Keratinocyte (primary cell): ENCODE data around the gene DDX31. TPM values are rescaled to one million over a fixed set of nuclear protein-coding genes. Genes with fewer than 3 reads are reported as not detected.

ENCODE experiments used
- DNase-seq: peaks from one replicate; pipeline ENCODE4 v3.0.0-alpha.2; 2011; ENCODE audit warnings: low read depth, missing footprints, low spot score
- FAIRE-seq: peaks from 2 replicates; lab custom pipeline; 2011; peaks lifted over from hg19 to GRCh38; lab: Jason Lieb, UNC
- H2AFZ ChIP-seq: 2 replicates; pipeline ENCODE4 v1.6.0; 2012; ENCODE audit warnings: low read length, control low read depth, inconsistent platforms; ENCODE audit not compliant: control insufficient read depth
- H3K27ac ChIP-seq: 2 replicates; pipeline ENCODE4 v1.5.1; 2011; ENCODE audit warnings: low read length; ENCODE audit not compliant: control insufficient read depth, insufficient read depth
- H3K27me3 ChIP-seq: 3 replicates; pipeline ENCODE4 v1.6.0; 2011; ENCODE audit warnings: low read length; ENCODE audit not compliant: control insufficient read depth, insufficient read depth; ENCODE audit errors: extremely low read depth
- H3K36me3 ChIP-seq, 2 experiments: 2 replicates in 1 of 2; 3 replicates in 1 of 2; pipeline ENCODE4 v1.5.1; 2011; ENCODE audit warnings: low read length in 2 of 2, mild to moderate bottlenecking in 1 of 2; ENCODE audit not compliant: control insufficient read depth in 2 of 2, insufficient read depth in 2 of 2; ENCODE audit errors: extremely low read depth in 1 of 2
- H3K4me1 ChIP-seq: 3 replicates; pipeline ENCODE4 v1.5.1; 2011; ENCODE audit warnings: low read length; ENCODE audit not compliant: control insufficient read depth, insufficient read depth; ENCODE audit errors: extremely low read depth
- H3K4me2 ChIP-seq: 3 replicates; pipeline ENCODE4 v1.6.0; 2011; ENCODE audit warnings: low read depth, low read length; ENCODE audit not compliant: control insufficient read depth, insufficient read depth; ENCODE audit errors: extremely low read depth
- H3K4me3 ChIP-seq, 3 experiments: fragments of 200-600 bp in 1 of 3; sonication (generic) in 1 of 3; 2 replicates in 2 of 3; 3 replicates in 1 of 3; pipeline ENCODE4 v1.5.1; 2011 to 2016; ENCODE audit warnings: low read length in 3 of 3, mild to moderate bottlenecking in 3 of 3, control low read depth in 2 of 3, inconsistent platforms in 1 of 3, low read depth in 1 of 3, mixed read lengths in 1 of 3, mixed run types in 1 of 3, moderate library complexity in 1 of 3; ENCODE audit not compliant: control insufficient read depth in 2 of 3, insufficient read depth in 2 of 3; ENCODE audit errors: extremely low read depth in 1 of 3
- H3K79me2 ChIP-seq: 2 replicates; pipeline ENCODE4 v1.6.0; 2012; ENCODE audit warnings: low read length; ENCODE audit not compliant: control insufficient read depth, insufficient read depth
- H3K9ac ChIP-seq: 3 replicates; pipeline ENCODE4 v1.6.0; 2011; ENCODE audit warnings: low read length; ENCODE audit not compliant: control insufficient read depth, insufficient read depth; ENCODE audit errors: extremely low read depth
- H3K9me1 ChIP-seq: 3 replicates; pipeline ENCODE4 v1.6.0; 2011; ENCODE audit warnings: low read length; ENCODE audit not compliant: control insufficient read depth, insufficient read depth; ENCODE audit errors: extremely low read depth
- H3K9me3 ChIP-seq: 2 replicates; pipeline ENCODE4 v1.5.1; 2012; ENCODE audit warnings: low read depth, low read length; ENCODE audit not compliant: control insufficient read depth
- H4K20me1 ChIP-seq: 3 replicates; pipeline ENCODE4 v1.6.0; 2011; ENCODE audit warnings: low read length; ENCODE audit not compliant: control insufficient read depth, insufficient read depth; ENCODE audit errors: extremely low read depth
- EZH2 ChIP-seq: IDR thresholded peaks from one replicate; pipeline ENCODE4 v1.6.1; 2012; ENCODE audit warnings: inconsistent platforms, mild to moderate bottlenecking, low read length, moderate library complexity
- dilution Hi-C: fragments of 300-500 bp; cut with MboI; formaldehyde crosslinking; loops from one replicate; pipeline ENCODE4 v1.7.0; 2020; ENCODE audit warnings: low sequenced_read_pairs; ENCODE audit not compliant: extremely low pct_ligation_motif_present
- polyA plus RNA-seq, 5 experiments: library from polyadenylated mRNA; depleted of rRNA in 3 of 5; stranded (reverse) in 3 of 5; stranded (forward) in 1 of 5; unstranded in 1 of 5; fragments of >200 nt; gene quantifications; 1 replicate in 1 of 5; 2 replicates in 3 of 5; 3 replicates in 1 of 5; pipeline versions ENCODE4 v1.2.1 to v1.2.3, GENCODE V29; 2011 to 2012; ENCODE audit warnings: missing spikeins in 2 of 5, low read depth in 1 of 5, low replicate concordance in 1 of 5
- TF ChIP-seq, protein P1 (sequence below), 3 experiments: IDR thresholded peaks in 1 of 3; conservative IDR thresholded peaks in 1 of 3; optimal IDR thresholded peaks in 1 of 3; 2 replicates in 2 of 3; 3 replicates in 1 of 3; pipeline versions ENCODE3 to v1.5.1; 2011; ENCODE audit warnings: low read length in 3 of 3, mild to moderate bottlenecking in 3 of 3, moderate library complexity in 2 of 3, control low read depth in 1 of 3, inconsistent platforms in 1 of 3; ENCODE audit not compliant: insufficient read depth in 2 of 3; ENCODE audit errors: extremely low read depth in 1 of 3

DDX31 gene
- polyA plus RNA-seq, 1 donor (not counting 4 experiments of a cell fraction or from before 2014, with no cell fraction given), result 21.0 TPM

- Histone ChIP-seq H2AFZ (no peak overlapping the region), H3K4me2 (no peak overlapping the region), H3K9me3 (no peaks in the 10 kb centered on the region), H3K36me3 (no peaks in the 10 kb centered on the region), H3K27ac (no peak overlapping the region), H3K27me3 (peaks cover 42% of the 10 kb centered on the region), H3K79me2 (no peaks in the 10 kb centered on the region), H3K9me1 (no peaks in the 10 kb centered on the region), H3K4me3 (no peak overlapping the region), H3K4me1 (no peaks in the 10 kb centered on the region), H3K9ac (no peak overlapping the region), H4K20me1 (no peaks in the 10 kb centered on the region)
- no peak for TF ChIP-seq EZH2
- dilution Hi-C loops, result no loop called here
- FAIRE-seq (no peak), DNase-seq (no peak)
Observed at GRCh38 chr9:132556235-132556634, 113.5 kb downstream of the DDX31 start.

DNA sequence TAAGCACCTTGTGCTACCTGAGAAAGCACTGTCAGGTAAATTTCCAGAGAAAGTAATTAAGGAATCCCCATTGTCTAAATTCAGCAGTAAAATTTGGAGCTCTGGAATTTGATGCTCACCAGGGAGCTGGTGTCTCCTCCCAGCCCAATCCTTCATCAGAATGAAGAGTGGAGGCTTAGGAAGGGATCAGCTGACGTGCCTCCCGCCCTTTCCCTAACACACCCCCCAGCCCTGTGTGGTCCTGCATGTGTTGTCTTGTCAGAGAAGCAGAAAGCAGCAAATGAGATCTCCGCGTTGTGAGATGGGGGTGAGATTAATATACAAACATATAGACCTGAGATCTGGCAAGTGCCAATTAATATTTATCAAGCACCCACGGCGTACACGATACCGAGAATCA, 114.3 kb downstream of the DDX31 start:
- no peaks in the 10 kb centered on the region for H3K9me3 ChIP-seq
- H3K36me3 ChIP-seq, result no peaks in the 10 kb centered on the region
- no peaks in the 10 kb centered on the region for H4K20me1 ChIP-seq
- no peaks in the 10 kb centered on the region for H3K79me2 ChIP-seq
- TF ChIP-seq EZH2, result no peak
- TF ChIP-seq, protein P1, sequence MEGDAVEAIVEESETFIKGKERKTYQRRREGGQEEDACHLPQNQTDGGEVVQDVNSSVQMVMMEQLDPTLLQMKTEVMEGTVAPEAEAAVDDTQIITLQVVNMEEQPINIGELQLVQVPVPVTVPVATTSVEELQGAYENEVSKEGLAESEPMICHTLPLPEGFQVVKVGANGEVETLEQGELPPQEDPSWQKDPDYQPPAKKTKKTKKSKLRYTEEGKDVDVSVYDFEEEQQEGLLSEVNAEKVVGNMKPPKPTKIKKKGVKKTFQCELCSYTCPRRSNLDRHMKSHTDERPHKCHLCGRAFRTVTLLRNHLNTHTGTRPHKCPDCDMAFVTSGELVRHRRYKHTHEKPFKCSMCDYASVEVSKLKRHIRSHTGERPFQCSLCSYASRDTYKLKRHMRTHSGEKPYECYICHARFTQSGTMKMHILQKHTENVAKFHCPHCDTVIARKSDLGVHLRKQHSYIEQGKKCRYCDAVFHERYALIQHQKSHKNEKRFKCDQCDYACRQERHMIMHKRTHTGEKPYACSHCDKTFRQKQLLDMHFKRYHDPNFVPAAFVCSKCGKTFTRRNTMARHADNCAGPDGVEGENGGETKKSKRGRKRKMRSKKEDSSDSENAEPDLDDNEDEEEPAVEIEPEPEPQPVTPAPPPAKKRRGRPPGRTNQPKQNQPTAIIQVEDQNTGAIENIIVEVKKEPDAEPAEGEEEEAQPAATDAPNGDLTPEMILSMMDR (optimal IDR thresholded peaks at IDR 0.05 in 1 of 3, IDR thresholded peaks at IDR 0.05 in 1 of 3, conservative IDR thresholded peaks at IDR 0.05 in 1 of 3; ENCODE audit: extremely low read depth in 1 of 3, insufficient read depth in 2 of 3, low read length in 3 of 3), result no peak
- FAIRE-seq, result no peak
- H3K9ac ChIP-seq, result no peak overlapping the region
- no peaks in the 10 kb centered on the region for H3K4me1 ChIP-seq
- DNase-seq, result no peak
- H3K27me3 ChIP-seq, result peaks cover 35% of the 10 kb centered on the region
- no peak overlapping the region for H3K4me3 ChIP-seq
- no peak overlapping the region for H3K4me2 ChIP-seq
- dilution Hi-C loops, result no loop called here
- H3K9me1 ChIP-seq, result no peaks in the 10 kb centered on the region
- no peak overlapping the region for H3K27ac ChIP-seq
- H2AFZ ChIP-seq, result no peak overlapping the region

DNA sequence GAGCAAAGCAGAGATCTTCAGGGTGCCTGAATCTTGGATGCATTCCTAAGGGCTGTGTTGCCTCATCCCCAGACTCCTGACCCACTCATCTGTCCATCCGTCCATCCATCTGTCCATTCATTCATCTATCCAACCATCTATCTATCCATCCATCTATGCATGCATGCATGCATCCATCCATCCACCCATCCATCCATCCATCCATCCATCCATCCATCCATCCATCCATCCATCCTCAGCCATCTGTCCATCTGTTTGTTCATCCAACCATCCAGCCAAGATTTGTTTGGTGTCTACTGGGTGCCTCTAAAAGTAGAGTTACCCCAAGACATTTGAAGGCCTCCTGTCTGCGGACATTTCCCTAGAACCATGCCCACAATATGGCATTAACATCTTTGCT, 115.0 kb downstream of the DDX31 start:
- no peak overlapping the region for H3K27ac ChIP-seq
- no peaks in the 10 kb centered on the region for H3K79me2 ChIP-seq
- H3K4me1 ChIP-seq, result no peaks in the 10 kb centered on the region
- DNase-seq, result no peak
- peaks cover 29% of the 10 kb centered on the region for H3K27me3 ChIP-seq
- H3K9me1 ChIP-seq, result no peaks in the 10 kb centered on the region
- H2AFZ ChIP-seq, result no peak overlapping the region
- no peak overlapping the region for H3K4me3 ChIP-seq
- H4K20me1 ChIP-seq, result no peaks in the 10 kb centered on the region
- H3K9ac ChIP-seq, result no peak overlapping the region
- no peak for FAIRE-seq
- TF ChIP-seq, protein P1 (optimal IDR thresholded peaks at IDR 0.05 in 1 of 3, IDR thresholded peaks at IDR 0.05 in 1 of 3, conservative IDR thresholded peaks at IDR 0.05 in 1 of 3; ENCODE audit: extremely low read depth in 1 of 3, insufficient read depth in 2 of 3, low read length in 3 of 3), result no peak
- no peak for TF ChIP-seq EZH2
- no peak overlapping the region for H3K4me2 ChIP-seq
- no peaks in the 10 kb centered on the region for H3K36me3 ChIP-seq
- no peaks in the 10 kb centered on the region for H3K9me3 ChIP-seq
- dilution Hi-C loops, result no loop called here
